Measurements from ENCODE around the gene GPC3.

Gene GPC3

DNA sequence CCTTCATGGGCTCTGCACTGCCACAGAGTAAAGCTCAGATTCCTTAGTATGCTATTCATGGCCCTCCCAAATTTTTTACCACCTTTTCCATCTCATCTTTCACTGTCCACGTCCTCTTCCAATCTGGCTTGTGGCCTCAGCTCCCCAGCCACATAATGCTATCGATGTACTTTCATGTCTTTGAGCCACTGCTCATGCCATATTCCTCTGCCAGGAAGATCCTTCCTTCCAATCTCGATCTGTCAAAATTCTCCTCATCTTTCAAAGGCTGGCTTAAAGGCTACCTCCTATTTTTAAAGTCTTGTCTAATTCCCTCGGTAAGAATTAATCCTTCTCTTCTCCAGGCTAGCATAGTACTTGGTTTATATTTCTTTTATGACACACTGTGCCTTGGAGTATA is 336.8 kb downstream of the GPC3 start:
- ChIA-PET POLR2A (no interaction called here), CTCF (no interaction called here)
- no peak for DNase-seq (ENCODE audit: extremely low spot score)
- TF ChIP-seq SUZ12 (IDR thresholded peaks at IDR 0.05) (no peak), ELF4 (IDR thresholded peaks at IDR 0.05) (no peak), BHLHE40 (IDR thresholded peaks at IDR 0.05; ENCODE audit: borderline replicate concordance) (no peak), L3MBTL2 (conservative IDR thresholded peaks at IDR 0.05) (no peak), FOXA1 (IDR thresholded peaks at IDR 0.05) (no peak), FOXK2 (IDR thresholded peaks at IDR 0.05) (no peak), NFRKB (IDR thresholded peaks at IDR 0.05) (no peak)
- TF ChIP-seq, protein P1, sequence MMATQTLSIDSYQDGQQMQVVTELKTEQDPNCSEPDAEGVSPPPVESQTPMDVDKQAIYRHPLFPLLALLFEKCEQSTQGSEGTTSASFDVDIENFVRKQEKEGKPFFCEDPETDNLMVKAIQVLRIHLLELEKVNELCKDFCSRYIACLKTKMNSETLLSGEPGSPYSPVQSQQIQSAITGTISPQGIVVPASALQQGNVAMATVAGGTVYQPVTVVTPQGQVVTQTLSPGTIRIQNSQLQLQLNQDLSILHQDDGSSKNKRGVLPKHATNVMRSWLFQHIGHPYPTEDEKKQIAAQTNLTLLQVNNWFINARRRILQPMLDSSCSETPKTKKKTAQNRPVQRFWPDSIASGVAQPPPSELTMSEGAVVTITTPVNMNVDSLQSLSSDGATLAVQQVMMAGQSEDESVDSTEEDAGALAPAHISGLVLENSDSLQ (IDR thresholded peaks at IDR 0.05): no peak

DNA sequence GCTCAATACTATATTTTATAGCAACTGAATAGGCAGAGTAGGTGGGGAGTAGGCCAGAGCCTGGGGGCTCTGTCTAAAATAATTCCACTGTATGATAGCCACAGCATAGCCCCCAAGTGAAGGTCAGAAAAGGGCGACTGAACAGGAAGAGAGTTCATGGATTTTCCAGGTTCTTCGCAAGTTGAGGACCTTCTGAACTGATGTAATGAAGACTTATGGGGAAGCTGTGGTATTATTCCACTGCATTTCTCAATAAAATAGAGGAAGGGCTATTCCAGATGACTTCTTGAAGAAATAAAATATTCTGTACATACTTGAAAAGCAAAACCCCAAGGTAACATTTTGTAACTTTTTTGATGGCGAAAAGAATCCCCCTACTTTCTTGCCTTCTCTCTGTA is 338.7 kb downstream of the GPC3 start:
- TF ChIP-seq, protein P1 (IDR thresholded peaks at IDR 0.05): no peak
- TF ChIP-seq ELF4 (IDR thresholded peaks at IDR 0.05): no peak
- ChIA-PET POLR2A (no interaction called here), CTCF (interaction anchor here (0.7 kb wide), 1 partner anchor 41 kb away, joined by 3 read pairs; no protein-coding TSS in a partner anchor)
- DNase-seq (ENCODE audit: extremely low spot score): no peak

DNA sequence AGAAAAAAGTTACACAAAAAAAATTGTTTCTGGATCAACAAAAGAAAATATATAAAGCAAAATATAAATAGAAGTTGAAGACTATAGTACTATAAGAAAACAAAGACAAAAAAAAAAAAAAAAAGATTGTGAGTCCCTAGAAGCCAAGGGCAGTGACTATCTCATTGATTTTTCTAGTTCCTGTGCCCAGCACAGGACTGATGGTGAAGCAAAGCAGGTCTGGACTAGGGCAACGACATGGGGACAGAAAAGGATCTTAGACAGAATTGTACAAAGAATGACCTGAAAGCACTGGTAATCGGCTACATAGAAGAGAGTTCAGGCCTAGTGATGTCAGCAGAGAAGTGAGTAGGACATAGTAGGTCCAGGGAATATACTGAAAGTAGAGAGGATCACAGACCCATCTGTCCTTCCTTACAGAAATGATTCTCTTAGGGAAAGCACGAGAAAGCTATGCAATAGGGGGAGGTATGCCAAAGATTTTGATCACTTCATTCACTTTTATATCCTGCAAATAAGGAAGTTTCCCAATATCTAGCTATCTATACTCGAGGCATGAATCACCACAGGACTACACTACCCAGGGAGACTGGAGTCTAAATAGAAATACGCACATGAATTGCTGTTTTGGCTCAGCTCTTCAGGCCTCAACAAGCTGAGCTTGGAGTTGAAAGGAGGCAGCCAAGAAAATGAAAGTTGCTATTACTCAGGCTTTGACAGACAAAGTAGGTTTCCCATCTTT is 339.2 kb downstream of the GPC3 start:
- DNase-seq (ENCODE audit: extremely low spot score): no peak
- ChIA-PET CTCF (interaction anchor here (0.7 kb wide), 1 partner anchor 41 kb away, joined by 3 read pairs; no protein-coding TSS in a partner anchor), POLR2A (no interaction called here)
- TF ChIP-seq SP1 (IDR thresholded peaks at IDR 0.05) (no peak), FOXK2 (IDR thresholded peaks at IDR 0.05) (no peak), NFRKB (IDR thresholded peaks at IDR 0.05) (no peak), HDGF (IDR thresholded peaks at IDR 0.05; ENCODE audit: borderline replicate concordance) (no peak), TARDBP (IDR thresholded peaks at IDR 0.05) (no peak)
- TF ChIP-seq, protein P1 (IDR thresholded peaks at IDR 0.05): no peak

DNA sequence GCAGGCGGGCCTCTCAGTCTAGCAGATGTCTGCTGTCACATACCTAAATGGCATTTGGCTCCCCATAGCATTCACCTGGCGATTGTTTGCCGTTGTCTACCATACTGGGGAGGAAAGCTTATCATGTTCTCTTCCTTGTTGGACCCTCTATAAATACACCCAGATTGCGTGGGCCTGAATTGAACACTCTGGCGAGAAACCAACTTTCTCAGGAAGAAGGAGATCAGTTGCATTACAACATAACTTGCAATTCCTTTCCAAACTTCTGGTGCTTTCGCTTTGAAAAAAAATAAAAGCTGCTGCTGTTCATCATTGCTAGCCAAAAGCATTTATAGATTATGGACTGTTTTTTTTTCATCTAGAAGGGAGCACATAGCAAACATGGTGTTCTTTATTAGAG is 340.1 kb downstream of the GPC3 start:
- TF ChIP-seq SP1 (IDR thresholded peaks at IDR 0.05) (no peak), ELF4 (IDR thresholded peaks at IDR 0.05) (no peak), FOXK2 (IDR thresholded peaks at IDR 0.05) (no peak), LEF1 (IDR thresholded peaks at IDR 0.05; ENCODE audit: borderline replicate concordance) (no peak), SUZ12 (IDR thresholded peaks at IDR 0.05) (no peak), FOXM1 (IDR thresholded peaks at IDR 0.05; ENCODE audit: borderline replicate concordance) (no peak), ZNF384 (IDR thresholded peaks at IDR 0.05) (no peak), L3MBTL2 (conservative IDR thresholded peaks at IDR 0.05) (no peak)
- TF ChIP-seq, protein P1 (IDR thresholded peaks at IDR 0.05): no peak
- ChIA-PET POLR2A (no interaction called here), CTCF (no interaction called here)
- no peak for DNase-seq (ENCODE audit: extremely low spot score)

DNA sequence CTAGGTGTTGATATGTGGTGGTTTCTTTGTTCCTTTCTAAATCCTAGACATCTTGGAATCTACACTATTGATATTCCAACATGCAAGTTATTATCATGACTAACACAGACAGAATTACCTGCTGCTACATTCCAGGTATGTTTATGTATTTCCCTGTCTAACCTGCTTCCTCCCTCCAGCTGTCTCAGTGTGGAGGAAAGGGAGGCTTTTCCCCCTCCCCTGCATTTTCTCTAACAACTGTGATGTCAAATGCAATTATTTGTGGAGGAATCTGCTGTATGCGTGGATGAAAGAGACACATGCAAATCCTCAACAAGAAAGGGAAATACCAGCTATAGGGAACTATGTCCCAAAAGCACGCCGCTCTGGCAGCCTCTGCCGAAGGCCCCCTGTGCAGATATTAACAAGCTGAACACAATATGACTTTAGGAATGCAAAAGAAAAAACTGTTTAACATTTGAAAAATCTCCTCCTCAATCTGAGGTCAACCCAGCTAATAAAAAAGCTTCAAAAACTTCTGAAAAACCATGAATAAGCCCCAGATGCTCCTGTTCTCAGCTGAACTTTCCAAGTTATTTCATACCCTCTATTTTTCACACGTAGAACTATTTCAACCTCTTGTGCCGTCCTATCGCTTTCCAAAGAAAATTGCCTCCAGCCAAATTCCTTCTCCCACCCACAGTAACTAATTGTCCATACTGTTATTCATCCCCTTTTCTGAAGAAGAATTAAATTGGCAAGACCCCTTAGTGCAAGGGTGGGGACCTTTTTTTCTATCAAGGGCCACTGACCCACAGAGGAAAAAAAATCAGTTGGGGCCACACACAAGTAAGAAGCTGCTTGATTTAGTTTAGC is 345.0 kb downstream of the GPC3 start:
- TF ChIP-seq HDGF (IDR thresholded peaks at IDR 0.05; ENCODE audit: borderline replicate concordance): no peak
- TF ChIP-seq SP1 (IDR thresholded peaks at IDR 0.05): no peak
- TF ChIP-seq FOXM1 (IDR thresholded peaks at IDR 0.05; ENCODE audit: borderline replicate concordance): no peak
- TF ChIP-seq FOXA1 (IDR thresholded peaks at IDR 0.05): no peak
- no peak for TF ChIP-seq BHLHE40 (IDR thresholded peaks at IDR 0.05; ENCODE audit: borderline replicate concordance)
- no peak for TF ChIP-seq NFRKB (IDR thresholded peaks at IDR 0.05)
- TF ChIP-seq SUZ12 (IDR thresholded peaks at IDR 0.05): no peak
- TF ChIP-seq L3MBTL2 (conservative IDR thresholded peaks at IDR 0.05): no peak
- TF ChIP-seq FOXK2 (IDR thresholded peaks at IDR 0.05): no peak
- no peak for TF ChIP-seq ELF4 (IDR thresholded peaks at IDR 0.05)
- POLR2A ChIA-PET: no interaction called here
- CTCF ChIA-PET: no interaction called here
- no peak for DNase-seq (ENCODE audit: extremely low spot score)

DNA sequence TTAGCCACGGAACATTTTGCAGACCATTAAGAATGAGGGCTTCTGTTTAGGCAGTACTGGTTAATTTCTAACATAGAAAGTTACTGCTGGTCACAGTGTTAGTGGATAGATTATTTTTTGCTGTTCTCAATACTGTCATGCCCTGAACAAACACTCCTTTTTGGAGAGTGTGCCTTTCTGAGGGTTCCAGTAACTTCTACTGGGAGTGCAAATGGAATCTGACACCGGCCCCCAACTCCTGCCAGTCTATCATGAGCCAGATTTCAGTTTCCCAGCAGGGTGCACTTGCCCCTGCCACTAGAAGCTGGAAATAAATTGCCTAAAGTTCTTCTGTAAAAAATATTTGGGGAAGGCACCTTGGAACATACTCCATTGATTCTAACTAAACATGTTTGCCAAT is 345.7 kb downstream of the GPC3 start:
- CTCF ChIA-PET: no interaction called here
- no peak for TF ChIP-seq SP1 (IDR thresholded peaks at IDR 0.05)
- TF ChIP-seq FOXM1 (IDR thresholded peaks at IDR 0.05; ENCODE audit: borderline replicate concordance): no peak
- TF ChIP-seq ZNF384 (IDR thresholded peaks at IDR 0.05): no peak
- no peak for TF ChIP-seq SUZ12 (IDR thresholded peaks at IDR 0.05)
- TF ChIP-seq, protein P1 (IDR thresholded peaks at IDR 0.05): no peak
- no peak for TF ChIP-seq ARNT (IDR thresholded peaks at IDR 0.05)
- no peak for TF ChIP-seq BHLHE40 (IDR thresholded peaks at IDR 0.05; ENCODE audit: borderline replicate concordance)
- no peak for TF ChIP-seq L3MBTL2 (conservative IDR thresholded peaks at IDR 0.05)
- no peak for TF ChIP-seq HDGF (IDR thresholded peaks at IDR 0.05; ENCODE audit: borderline replicate concordance)
- TF ChIP-seq TARDBP (IDR thresholded peaks at IDR 0.05): no peak
- TF ChIP-seq NFRKB (IDR thresholded peaks at IDR 0.05): no peak
- no peak for TF ChIP-seq FOXK2 (IDR thresholded peaks at IDR 0.05)
- no peak for TF ChIP-seq CTBP1 (IDR thresholded peaks at IDR 0.05; ENCODE audit: borderline replicate concordance)
- TF ChIP-seq ELF4 (IDR thresholded peaks at IDR 0.05): no peak
- no peak for TF ChIP-seq FOXA1 (IDR thresholded peaks at IDR 0.05)
- POLR2A ChIA-PET: no interaction called here
- no peak for DNase-seq (ENCODE audit: extremely low spot score)

Measured in HEK293T (cell line).